GM19452 (cell line): ENCODE data around the gene LRRC36.
"Not testable (repeated sequence)": the region's sequence is repeated elsewhere in the genome, so short reads cannot be mapped to it uniquely, and the experiment has no call there.

Experiments
- ATAC-seq: cut with Tn5 transposase; IDR thresholded peaks from one replicate; pipeline ENCODE4 v1.9.1; 2021; ENCODE audit not compliant: unreplicated experiment

The LRRC36 gene

DNA sequence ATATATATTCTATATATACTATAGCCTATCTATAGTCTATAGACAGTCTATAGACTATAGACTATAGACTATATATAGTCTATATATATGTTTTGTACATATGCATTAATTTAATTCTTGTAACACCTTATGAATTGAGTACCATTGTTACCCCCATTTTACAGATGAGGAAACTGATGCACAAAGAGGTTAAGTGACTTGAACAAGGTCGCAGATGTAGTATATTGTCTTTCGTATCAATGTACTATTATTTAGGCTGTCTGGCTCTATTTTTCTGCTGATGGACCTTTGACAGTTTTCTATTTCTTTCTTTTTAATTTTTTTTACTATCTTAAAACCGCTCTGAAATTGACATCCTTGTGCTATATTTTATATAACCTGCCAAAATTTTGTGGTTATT lies 14.6 kb downstream of the LRRC36 start:
- ATAC-seq: no peak

DNA sequence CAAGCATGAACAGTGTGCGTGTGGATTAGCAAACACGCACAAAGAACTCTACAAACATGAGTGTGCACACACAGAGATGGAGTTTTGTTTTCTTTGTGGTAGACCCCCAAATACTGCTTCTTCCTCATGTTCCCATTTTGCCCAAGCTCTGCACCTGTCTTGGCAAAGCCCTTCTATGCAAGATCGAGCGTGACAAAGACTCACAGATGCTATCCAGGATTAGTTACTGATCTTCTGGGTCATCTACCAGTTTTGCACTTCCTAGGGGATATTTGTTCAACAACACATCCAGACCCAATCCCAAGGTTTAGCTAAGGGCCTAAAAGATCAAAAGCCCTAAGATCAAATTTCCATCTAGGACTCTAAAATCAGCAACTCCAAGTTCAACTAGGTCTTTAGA lies 16.0 kb downstream of the LRRC36 start:
- ATAC-seq: no peak

DNA sequence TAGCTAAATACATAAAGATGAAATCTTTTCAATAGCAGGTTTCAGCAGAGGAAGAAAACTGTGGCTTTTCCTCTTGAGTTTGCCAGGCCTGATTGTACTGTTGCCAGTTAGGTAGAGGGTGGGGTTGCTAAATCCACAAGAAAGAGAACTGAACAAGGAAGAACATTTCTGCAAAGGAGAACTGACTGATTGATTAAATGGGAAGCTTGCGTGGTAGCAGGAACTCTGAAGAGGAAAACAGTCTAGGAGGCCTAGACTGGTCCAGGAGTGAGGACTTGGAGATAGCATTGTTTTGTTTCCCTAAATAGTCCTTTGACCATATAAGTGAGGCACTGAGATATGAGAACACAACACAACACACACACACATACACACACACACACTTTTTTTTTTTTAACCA lies 18.8 kb downstream of the LRRC36 start:
- no peak for ATAC-seq

DNA sequence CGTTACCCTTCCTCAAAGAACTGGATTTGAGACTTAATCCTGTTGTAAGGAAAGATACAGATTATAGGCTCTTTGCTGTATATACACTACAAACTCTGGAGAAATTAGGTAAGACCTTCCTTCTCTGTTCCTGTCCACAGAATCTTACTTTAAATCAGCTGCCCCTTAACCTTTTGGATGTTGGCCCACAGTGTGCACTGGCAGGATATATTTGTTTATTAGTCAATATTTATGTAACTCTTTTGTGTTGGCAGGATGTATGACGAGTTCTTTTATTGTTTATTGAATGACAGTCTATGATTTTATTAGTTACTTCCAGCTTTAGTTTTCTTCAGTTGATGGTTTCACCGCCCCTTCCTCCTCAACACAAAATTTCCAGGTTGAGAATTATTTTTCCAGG lies 19.7 kb downstream of the LRRC36 start:
- no peak for ATAC-seq

DNA sequence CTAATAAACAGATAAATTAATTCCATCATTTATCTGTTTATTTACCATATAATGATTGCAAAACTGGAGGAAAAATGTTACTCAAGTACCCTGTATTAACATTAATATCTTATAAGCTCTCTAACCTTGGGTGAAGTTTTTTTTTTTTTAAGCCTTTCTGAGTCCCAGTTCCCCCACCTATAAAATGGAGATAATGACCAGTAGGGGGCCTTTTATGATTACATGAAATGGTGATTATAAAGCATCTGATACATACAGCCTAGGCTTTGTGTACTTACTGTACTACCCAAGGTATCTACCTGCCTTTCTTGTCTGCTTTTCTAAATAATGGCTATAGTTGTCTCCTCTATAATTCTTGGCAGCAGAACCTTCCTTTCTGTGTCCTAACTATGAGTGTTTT lies 22.6 kb downstream of the LRRC36 start:
- no peak for ATAC-seq

DNA sequence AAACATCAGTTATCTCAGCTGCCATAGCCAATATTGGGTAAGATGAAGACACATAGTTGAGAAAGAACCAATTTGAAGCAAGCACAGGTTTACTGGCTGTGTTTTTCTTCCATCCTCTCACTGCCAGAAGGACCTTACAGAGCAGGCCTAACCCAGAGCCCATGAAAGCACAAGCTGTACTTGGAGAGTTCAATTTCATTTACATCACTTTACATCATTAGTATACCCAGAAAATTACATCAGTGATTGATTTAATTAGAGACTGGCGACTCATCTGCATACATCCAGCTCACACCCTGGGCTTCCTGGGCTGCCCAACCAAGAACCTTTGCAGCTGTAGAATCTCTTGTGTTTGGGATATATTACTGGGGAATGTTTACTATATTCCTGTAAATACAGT lies 23.7 kb downstream of the LRRC36 start:
- no peak for ATAC-seq

DNA sequence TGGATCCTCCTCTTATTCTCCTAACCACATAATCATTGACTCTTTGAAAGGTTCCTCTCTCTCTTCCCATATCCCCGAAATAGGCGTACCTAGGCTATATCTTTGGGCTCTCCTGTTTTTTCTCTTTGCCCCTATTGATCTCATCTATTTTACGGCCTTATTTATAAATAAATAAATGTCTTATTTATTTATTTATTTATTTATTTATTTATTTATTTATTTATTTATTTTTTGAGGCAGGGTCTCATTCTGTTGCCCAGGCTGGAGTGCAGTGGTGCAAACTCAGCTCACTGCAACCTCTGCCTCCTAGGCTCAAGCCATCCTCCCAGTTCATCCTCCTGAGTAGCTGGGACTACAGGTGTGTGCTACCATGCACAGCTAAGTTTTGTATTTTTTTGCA lies 25.8 kb downstream of the LRRC36 start:
- not testable (repeated sequence) for ATAC-seq

DNA sequence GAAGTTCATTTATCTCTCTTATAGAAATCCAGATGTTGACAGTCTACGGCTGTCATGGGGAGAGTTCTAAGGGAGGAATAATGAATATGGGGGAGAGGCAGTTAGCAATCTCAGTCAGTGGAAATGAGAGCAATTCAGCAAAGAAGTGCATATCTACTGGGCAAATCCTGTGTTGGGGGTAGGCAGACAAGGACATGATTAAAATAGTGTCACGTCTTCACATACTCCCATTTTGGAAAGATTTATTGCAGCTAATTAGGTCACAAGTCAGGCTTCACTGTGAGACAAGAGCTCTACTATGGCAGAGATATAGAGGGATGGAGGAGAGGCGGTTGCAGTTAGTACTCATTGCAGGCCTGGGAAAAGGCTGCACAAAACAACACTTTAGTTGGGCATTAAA lies 29.8 kb downstream of the LRRC36 start:
- ATAC-seq: no peak

DNA sequence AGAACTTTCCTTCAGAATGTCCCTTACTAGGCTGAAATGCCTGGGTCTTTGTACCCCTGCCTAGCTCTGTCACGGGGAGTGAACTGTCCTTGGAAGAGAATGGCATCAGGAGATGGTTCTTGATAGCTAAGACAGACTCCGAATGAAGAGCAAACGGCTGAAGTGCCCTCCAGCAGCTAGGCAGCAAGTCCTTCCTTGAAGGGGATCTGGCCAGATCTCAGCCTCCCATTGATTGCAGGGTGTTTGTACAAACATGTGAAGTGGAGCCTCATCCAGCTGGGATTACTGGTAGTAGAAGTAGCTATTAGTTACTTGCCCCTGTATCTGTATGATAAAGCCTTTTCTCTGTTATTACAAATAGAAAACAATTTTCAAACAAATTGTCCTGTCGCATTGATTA lies 30.9 kb downstream of the LRRC36 start:
- ATAC-seq: no peak

DNA sequence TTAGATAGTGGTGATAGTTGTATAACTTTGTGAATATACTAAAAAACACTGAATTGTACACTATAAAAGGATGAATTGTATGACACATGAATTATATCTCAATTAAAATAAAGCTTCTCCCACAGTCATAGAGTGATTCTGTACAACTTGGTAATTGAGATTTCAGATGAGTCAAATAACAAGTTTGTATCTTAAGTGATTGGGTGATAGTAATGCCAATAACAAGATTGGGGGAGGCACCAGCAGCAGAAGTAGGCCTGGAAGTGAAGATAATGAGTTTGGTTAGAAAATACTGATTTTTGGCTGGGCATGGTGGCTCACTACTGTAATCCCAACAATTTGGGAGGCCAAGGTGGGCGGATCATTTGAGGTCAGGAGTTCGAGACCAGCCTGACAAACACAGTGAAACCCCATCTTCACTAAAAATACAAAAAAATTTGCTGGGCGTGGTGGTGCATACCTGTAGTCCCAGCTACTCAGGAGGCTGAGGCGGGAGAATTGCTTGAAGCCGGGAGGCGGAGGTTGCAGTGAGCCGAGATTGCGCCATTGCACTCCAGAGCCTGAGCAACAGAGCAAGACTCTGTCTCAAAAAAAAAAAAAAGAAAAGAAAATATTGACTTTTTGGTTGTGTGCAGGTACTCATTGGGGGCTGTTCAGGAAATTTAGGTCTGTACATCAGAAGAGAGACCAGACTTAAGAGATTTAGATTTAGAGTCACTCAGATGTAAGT lies 33.1 kb downstream of the LRRC36 start:
- ATAC-seq: not testable (repeated sequence)

DNA sequence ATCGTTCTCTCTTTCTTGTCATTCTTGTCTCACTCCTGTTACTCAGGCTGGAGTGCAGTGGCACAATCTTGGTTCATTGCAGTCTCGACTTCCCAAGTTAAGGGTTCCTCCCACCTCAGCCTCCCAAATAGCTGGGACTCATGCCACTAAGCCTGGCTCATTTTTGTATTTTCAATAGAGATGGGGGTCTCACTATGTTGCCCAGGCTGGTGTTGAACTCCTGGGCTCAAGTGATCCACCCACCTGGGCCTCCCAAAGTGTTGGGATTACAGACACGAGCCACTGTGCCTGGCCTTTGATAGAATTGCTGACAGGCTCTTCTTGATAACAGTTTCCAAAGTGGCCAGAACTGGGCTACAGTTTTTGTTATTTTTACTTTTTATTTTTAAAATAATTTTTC lies 34.4 kb downstream of the LRRC36 start:
- ATAC-seq: no peak

DNA sequence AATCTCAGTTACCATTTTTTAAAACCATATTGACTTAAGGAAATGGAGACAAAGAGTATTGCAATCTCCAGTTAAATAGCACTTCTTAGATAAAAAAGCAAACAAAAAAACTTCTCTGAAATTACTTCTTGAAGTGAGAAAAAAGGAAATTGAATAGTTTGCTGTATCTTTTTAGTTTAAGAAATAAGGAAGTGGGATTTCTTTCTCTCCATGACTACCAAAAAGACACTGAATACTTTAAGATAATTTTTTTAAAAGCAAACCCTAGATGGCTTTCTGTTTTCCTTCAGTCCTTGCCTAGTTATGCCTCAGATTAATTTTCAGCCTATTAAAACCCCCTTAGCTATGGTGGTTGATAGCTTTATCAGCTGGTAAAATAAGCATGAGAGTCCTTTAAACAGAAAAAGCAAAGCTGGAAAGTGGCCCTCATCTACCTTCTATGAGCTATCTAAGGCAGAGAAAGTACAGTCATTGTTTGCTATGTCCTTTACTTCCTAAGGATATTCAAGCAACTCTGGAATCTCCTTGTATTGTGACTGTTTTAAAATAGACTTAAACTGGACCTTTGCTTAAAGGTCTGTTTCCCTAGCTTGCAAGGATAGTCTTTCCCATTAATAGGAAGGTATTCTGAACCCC lies 38.1 kb downstream of the LRRC36 start:
- ATAC-seq: no peak

DNA sequence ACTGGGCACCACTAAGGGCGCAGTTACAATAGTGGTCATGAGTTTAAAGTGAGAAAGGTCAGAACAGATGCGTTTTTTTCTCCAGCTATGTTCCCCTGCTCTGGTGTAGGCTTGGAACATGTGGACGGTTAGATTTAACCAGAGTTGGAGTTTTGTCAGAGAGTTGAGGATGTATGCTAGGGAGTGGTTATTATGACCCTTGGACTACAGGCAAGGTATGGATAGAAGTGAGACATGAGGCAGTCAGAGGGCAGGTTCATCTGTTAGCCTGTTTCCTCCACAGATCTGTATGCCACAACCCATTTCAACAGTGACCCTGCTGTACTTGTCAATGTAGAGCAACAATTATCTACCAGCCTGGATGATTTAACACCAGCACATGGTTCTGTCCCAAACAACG lies 44.0 kb downstream of the LRRC36 start:
- no peak for ATAC-seq

DNA sequence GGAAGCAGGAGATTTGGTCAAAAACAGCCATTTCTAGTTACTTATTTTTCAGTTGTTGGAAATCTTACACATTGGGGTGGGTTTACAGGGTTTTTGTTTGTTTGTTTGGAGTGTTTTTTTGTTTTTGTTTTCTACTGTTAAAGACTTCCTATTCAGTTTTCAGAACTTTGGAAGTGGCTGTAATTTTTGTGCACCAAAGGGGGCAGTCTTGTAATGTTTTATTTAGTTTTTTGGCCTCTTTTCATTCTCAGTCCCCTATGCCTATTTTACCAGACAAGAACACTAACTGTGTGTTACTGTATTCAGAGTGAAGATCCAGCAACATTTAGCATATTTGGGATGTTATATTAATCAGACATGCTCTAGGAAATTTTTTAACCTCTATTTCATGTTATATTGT lies 46.0 kb downstream of the LRRC36 start:
- no peak for ATAC-seq

DNA sequence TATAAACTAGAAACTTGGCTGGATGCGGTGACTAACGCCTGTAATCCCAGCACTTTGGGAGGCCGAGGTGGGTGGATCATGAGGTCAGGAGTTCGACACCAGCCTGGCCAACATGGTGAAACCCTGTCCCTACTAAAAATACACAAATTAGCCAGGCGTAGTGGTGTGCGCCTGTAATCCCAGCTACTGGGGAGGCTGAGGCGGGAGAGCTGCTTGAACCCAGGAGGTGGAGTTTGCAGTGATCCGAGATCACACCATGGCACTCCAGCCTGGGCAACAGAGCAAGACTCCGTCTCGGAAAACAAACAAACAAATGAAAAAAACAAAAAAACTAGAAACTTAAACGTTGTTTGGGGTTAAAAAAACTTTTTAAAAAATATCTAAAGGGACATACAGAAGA lies 49.4 kb downstream of the LRRC36 start:
- ATAC-seq: not testable (repeated sequence)

DNA sequence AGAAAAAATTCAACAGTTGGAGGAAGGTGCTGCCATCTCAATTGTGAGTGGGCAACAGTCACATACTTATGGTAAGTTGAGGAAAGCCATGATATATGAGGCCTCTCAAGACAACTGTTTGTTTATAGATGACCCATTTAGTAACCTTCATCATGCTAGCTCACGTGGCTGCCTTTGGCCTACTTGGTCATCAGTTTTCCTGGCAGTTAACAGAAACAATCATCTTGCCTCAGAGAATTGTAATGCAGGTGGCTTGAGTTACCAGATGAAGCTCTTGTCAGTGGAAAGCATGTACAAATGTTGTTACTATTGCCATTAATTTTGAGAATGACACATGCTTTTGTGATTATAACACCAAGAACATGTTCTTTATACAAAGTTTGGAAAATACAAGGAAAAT lies 52.0 kb downstream of the LRRC36 start:
- no peak for ATAC-seq

DNA sequence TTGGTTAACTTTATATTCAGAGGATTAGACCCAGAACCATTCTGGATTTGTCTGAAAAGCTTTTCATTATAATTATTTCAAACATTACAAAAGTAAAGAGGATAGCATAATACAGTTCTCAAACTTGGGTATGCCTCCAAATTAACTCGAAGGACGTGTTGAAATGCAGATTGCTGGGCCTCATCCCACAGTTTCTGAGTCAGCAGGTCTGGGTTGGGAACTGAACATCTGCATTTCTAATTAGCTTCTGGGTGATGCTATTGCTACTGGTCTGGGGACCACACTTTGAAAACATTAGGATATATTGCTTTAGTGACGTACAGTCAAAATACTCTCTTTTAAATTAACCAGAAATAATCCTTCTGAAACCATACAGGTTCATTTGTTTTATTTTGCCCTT lies 56.7 kb downstream of the LRRC36 start:
- no peak for ATAC-seq

DNA sequence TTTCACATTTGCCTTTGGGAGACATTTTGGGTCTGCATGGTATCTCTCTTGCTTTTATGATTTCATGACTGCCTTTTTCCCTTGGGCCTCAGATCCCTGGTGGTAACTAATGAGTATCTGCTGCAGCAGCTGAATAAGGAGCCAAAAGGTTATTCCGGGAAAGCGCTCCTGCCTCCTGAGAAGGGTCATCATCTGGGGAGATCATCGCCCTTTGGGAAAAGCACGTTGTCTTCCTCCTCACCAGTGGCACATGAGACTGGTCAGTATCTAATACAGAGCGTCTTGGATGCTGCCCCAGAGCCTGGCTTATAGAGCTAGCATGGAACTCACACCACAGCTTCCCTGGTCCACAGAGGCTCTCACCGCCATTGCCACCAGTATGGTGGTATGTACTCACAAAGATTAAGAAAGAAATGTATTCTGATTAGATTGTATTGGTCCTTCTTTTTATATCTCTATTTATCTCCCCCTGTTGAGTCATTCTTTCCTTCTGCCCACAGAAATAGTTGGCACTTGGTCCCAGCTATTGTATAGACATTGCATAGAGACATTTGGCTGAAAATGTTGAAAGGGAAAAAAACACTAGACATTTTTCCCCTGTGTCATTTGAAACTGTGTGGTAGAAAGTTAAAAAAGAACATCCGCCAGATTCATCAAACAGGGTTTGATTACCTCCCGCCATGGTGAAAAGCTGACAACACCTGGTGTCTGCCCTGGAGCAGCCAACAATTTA lies 58.3 kb downstream of the LRRC36 start:
- no peak for ATAC-seq

DNA sequence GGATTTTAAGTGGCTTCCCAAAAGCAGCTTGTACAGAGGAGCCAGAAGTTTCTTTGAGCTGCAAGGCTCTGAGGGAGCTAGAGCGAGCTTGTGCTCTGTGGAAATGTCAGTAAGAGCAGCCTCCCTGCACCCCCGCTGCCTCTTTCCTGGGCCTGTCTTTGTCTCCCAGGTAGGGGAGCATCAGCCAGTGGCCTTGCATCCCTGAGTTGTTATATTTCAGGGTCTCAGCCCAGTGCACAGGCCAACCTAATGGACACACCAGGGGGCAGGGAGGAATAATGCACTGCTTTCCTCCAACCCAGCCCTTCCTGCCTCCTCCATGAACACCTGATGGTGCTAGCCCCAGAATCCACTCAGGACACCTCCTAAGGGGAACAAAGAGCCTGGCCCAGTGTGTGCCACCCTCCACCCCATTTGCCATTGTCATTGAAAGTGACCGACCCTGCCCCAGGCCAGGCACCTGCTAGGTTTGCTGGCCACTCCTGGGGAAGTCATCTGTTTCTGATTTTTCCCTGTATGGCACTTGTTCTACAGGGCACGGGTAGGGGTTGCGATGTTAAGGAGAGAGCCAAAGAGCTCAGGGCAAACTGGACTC lies 60.3 kb downstream of the LRRC36 start:
- no peak for ATAC-seq

DNA sequence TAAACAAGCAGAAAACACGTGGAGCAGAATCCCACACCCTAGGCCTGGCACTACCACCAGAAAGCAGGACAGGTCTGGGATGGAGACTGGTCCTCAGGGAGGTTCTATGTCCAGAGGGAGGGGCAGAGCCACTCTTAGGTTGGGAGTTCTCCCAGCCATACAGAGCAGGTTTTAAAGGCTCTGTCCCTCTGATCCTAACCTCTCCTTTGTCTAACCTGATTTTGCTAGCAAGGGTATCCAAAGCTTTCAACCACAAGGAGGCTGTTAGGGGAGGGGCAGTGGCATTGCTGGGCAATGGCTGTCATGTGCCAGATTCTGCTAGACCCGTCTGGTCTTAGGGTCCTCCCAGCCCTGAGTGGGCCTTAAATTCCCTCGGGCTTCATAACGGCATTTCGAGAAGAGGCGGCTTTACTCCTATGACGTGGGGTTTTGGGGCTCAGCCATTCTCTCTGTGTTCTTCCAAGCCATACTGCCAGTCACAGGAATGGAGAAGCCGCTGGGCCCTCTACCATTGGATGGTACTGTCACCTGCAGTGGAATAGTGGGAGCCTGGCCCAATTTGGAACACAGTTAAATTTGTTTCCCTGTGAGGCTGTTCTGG lies 61.0 kb downstream of the LRRC36 start:
- no peak for ATAC-seq

DNA sequence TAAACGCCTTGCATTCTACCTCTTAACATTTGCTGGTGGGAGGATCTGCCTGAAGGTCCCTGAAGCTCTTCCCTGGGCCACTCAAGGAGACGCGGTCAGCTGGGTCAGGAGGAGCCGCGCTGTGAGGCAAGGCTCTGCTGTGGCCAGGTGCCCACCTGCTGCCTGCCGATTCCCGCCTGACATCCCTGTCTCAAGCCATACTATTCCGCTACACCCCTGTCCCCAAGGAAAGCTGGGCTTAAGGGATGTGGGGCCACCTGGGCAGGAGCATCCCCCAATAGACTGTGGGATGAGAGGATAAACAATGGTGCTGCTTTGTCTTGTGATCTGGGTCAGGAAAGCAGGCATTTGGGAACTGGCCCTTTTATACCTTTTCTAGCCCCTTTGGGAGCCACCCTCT lies 61.6 kb downstream of the LRRC36 start:
- ATAC-seq: no peak

DNA sequence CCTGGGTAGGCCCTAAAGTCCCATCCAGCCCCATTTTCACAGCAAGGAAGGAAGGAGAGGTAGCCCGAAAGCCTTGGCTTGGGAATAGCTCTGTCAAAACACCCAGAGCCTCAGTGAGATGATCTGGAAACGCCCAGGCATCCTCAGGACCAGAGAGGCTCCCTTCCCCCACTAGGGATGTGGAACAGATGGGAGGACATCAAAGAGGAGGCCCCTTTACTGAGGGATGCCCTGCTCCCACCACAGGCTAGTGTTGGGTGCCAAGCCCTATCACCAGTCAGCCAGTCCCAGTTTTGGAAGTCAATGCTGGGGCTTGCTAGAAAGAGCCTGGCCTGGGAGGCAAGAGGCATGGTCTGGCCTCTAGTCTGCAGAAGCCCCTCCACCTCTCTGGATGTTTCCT lies 62.0 kb downstream of the LRRC36 start:
- no peak for ATAC-seq
